HepG2 (cell line): Measurements from ENCODE around the gene CCDC148. TPM values are rescaled to one million over a fixed set of nuclear protein-coding genes. Genes with fewer than 3 reads are reported as not detected.
A peak's percentile ranks its signal among the peaks of the same experiment; 100 is the strongest.

ENCODE experiments used
- ARID2 ChIP-seq: sonication (generic); formaldehyde crosslinking; IDR thresholded peaks from 2 replicates; pipeline ENCODE4 v1.8.1; 2022; ENCODE audit warnings: mild to moderate bottlenecking, missing genetic modification reagents, borderline replicate concordance
- BCL6 ChIP-seq: IDR thresholded peaks from 2 replicates; pipeline ENCODE4 v1.6.1; 2016; ENCODE audit warnings: missing genetic modification reagents, missing compliant biosample characterization
- CENPT ChIP-seq: sonication (generic); formaldehyde crosslinking; IDR thresholded peaks from 2 replicates; pipeline ENCODE4 v1.8.0; 2022; ENCODE audit warnings: low read depth, mild to moderate bottlenecking, moderate library complexity, missing genetic modification reagents
- DZIP1 ChIP-seq: sonication (generic); formaldehyde crosslinking; IDR thresholded peaks from 2 replicates; pipeline ENCODE4 v1.5.0; 2020; ENCODE audit warnings: mild to moderate bottlenecking, missing genetic modification reagents
- EP300 ChIP-seq, 3 experiments: sonication (generic) in 1 of 3; formaldehyde crosslinking in 1 of 3; IDR thresholded peaks; 2 replicates each; pipeline versions ENCODE4 v1.5.1 to v1.6.1; 2011 to 2020; ENCODE audit warnings: low read depth in 2 of 3, low read length in 2 of 3, borderline replicate concordance in 1 of 3, improper control_type of control experiment in 1 of 3, mild to moderate bottlenecking in 1 of 3, missing genetic modification reagents in 1 of 3, moderate library complexity in 1 of 3
- ESRRA ChIP-seq: sonication (generic); formaldehyde crosslinking; IDR thresholded peaks from 2 replicates; pipeline ENCODE4 v1.5.1; 2020; ENCODE audit warnings: mild to moderate bottlenecking, low read depth, missing genetic modification reagents
- FOXM1 ChIP-seq: sonication (generic); formaldehyde crosslinking; IDR thresholded peaks from 2 replicates; pipeline ENCODE4 v1.5.0; 2020; ENCODE audit warnings: missing genetic modification reagents
- FOXO1 ChIP-seq: sonication (generic); formaldehyde crosslinking; IDR thresholded peaks from 2 replicates; pipeline ENCODE4 v1.4.0; 2020; ENCODE audit warnings: missing genetic modification reagents
- GATAD1 ChIP-seq: IDR thresholded peaks from 2 replicates; pipeline ENCODE4 v1.6.1; 2016; ENCODE audit warnings: missing genetic modification reagents, missing compliant biosample characterization
- GTF3A ChIP-seq: sonication (generic); formaldehyde crosslinking; conservative IDR thresholded peaks from 2 replicates; pipeline ENCODE4 v1.4.0; 2020; ENCODE audit warnings: mild to moderate bottlenecking, missing genetic modification reagents
- KAT7 ChIP-seq: IDR thresholded peaks from 2 replicates; pipeline ENCODE4 v1.6.1; 2018; ENCODE audit warnings: borderline replicate concordance, missing compliant biosample characterization
- KLF12 ChIP-seq: sonication (generic); formaldehyde crosslinking; IDR thresholded peaks from 2 replicates; pipeline ENCODE4 v1.4.0; 2020; ENCODE audit warnings: missing genetic modification reagents, borderline replicate concordance
- MATR3 ChIP-seq: sonication (generic); formaldehyde crosslinking; IDR thresholded peaks from 2 replicates; pipeline ENCODE4 v1.4.0; 2020; ENCODE audit warnings: missing genetic modification reagents
- MTA3 ChIP-seq: sonication (generic); formaldehyde crosslinking; IDR thresholded peaks from 2 replicates; pipeline ENCODE4 v1.4.0; 2020; ENCODE audit warnings: missing genetic modification reagents
- SIN3B ChIP-seq: fragments of 150-350 bp; IDR thresholded peaks from 2 replicates; pipeline ENCODE4 v1.6.1; 2014; ENCODE audit warnings: low read length
- STAT5B ChIP-seq: sonication (generic); formaldehyde crosslinking; IDR thresholded peaks from 2 replicates; pipeline ENCODE4 v1.4.0; 2020; ENCODE audit warnings: missing genetic modification reagents
- THRA ChIP-seq: sonication (generic); formaldehyde crosslinking; IDR thresholded peaks from 2 replicates; pipeline ENCODE4 v1.4.0; 2020; ENCODE audit warnings: missing genetic modification reagents, borderline replicate concordance
- TRIM24 ChIP-seq: sonication (generic); formaldehyde crosslinking; IDR thresholded peaks from 2 replicates; pipeline ENCODE4 v1.8.0; 2022; ENCODE audit warnings: mild to moderate bottlenecking, missing genetic modification reagents
- ZNF230 ChIP-seq: sonication (generic); formaldehyde crosslinking; IDR thresholded peaks from 2 replicates; pipeline ENCODE4 v1.4.0; 2020; ENCODE audit warnings: mild to moderate bottlenecking, missing genetic modification reagents
- ZNF441 ChIP-seq: sonication (generic); formaldehyde crosslinking; IDR thresholded peaks from 2 replicates; pipeline ENCODE4 v1.7.0; 2021; ENCODE audit warnings: missing genetic modification reagents, borderline replicate concordance
- ZNF780A ChIP-seq: sonication (generic); formaldehyde crosslinking; IDR thresholded peaks from 2 replicates; pipeline ENCODE4 v1.8.0; 2022; ENCODE audit warnings: mild to moderate bottlenecking, missing genetic modification reagents, moderate library complexity
- polyA plus RNA-seq, 8 experiments: library from polyadenylated mRNA; depleted of rRNA in 3 of 8; stranded (reverse) in 7 of 8; unstranded in 1 of 8; fragments of >200 nt; fragmentation: Illumina TruSeq in 4 of 8; extraction: Trizol in 4 of 8; gene quantifications; 2 replicates each; pipeline versions ENCODE4 v1.2.1 to v1.2.3, GENCODE V29; 2011 to 2016; ENCODE audit warnings: low read depth in 4 of 8, missing spikeins in 1 of 8, mixed read lengths in 1 of 8; ENCODE audit not compliant: insufficient read depth in 1 of 8
- total RNA-seq, 5 experiments: library from RNA; depleted of rRNA; stranded (reverse); fragments of >200 nt; fragmentation: Illumina TruSeq; extraction: Trizol; gene quantifications; 2 replicates each; pipeline ENCODE4 v1.2.3, GENCODE V29; 2016; ENCODE audit warnings: low read depth in 1 of 5
- TF ChIP-seq, protein P1 (sequence below): IDR thresholded peaks from 2 replicates; pipeline ENCODE4 v1.6.1; 2016
- TF ChIP-seq, protein P2 (sequence below): sonication (generic); formaldehyde crosslinking; IDR thresholded peaks from 2 replicates; pipeline ENCODE4 v1.4.0; 2020; ENCODE audit warnings: missing genetic modification reagents

Gene CCDC148
- total and polyA plus RNA-seq, 2 of the 13 experiments (the other 11 are each of a cell fraction or from before 2014, with no cell fraction given), result 0.30 to 0.49 TPM

- TF ChIP-seq SIN3B (no peak), DZIP1 (no peak), GATAD1 (no peak), THRA (no peak), TRIM24 (CRISPR knock-in tag) (no peak), ZNF780A (CRISPR knock-in tag) (no peak), ESRRA (CRISPR knock-in tag) (no peak), BCL6 (CRISPR knock-in tag) (no peak), CENPT (no peak), KLF12 (CRISPR knock-in tag) (no peak), ARID2 (no peak), STAT5B (CRISPR knock-in tag) (no peak), MATR3 (CRISPR knock-in tag) (no peak), ZNF441 (CRISPR knock-in tag) (no peak), MTA3 (CRISPR knock-in tag) (no peak), GTF3A (CRISPR knock-in tag) (no peak), FOXM1 (CRISPR knock-in tag) (no peak), FOXO1 (no peak), EP300 (IDR thresholded peaks at IDR 0.05; ENCODE audit: low read depth in 2 of 2, low read length in 2 of 2) (peak in 1 of 2 experiments; percentile 7; a peak in 1 of 4 replicates), EP300 (CRISPR knock-in tag; IDR thresholded peaks at IDR 0.05; ENCODE audit: borderline replicate concordance) (no peak), KAT7 (no peak), ZNF230 (CRISPR knock-in tag) (no peak)
- TF ChIP-seq, protein P1, sequence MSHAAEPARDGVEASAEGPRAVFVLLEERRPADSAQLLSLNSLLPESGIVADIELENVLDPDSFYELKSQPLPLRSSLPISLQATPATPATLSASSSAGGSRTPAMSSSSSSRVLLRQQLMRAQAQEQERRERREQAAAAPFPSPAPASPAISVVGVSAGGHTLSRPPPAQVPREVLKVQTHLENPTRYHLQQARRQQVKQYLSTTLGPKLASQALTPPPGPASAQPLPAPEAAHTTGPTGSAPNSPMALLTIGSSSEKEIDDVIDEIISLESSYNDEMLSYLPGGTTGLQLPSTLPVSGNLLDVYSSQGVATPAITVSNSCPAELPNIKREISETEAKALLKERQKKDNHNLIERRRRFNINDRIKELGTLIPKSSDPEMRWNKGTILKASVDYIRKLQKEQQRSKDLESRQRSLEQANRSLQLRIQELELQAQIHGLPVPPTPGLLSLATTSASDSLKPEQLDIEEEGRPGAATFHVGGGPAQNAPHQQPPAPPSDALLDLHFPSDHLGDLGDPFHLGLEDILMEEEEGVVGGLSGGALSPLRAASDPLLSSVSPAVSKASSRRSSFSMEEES (CRISPR knock-in tag), result no peak
- TF ChIP-seq, protein P2, sequence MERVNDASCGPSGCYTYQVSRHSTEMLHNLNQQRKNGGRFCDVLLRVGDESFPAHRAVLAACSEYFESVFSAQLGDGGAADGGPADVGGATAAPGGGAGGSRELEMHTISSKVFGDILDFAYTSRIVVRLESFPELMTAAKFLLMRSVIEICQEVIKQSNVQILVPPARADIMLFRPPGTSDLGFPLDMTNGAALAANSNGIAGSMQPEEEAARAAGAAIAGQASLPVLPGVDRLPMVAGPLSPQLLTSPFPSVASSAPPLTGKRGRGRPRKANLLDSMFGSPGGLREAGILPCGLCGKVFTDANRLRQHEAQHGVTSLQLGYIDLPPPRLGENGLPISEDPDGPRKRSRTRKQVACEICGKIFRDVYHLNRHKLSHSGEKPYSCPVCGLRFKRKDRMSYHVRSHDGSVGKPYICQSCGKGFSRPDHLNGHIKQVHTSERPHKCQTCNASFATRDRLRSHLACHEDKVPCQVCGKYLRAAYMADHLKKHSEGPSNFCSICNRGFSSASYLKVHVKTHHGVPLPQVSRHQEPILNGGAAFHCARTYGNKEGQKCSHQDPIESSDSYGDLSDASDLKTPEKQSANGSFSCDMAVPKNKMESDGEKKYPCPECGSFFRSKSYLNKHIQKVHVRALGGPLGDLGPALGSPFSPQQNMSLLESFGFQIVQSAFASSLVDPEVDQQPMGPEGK (CRISPR knock-in tag), result no peak
Observed at GRCh38 chr2:158456309-158457066, at the start of gene CCDC148, which contains the start of gene PKP4 (continued).
